ENCODE measurements around the gene PLPPR4.

PLPPR4 gene, protein sequence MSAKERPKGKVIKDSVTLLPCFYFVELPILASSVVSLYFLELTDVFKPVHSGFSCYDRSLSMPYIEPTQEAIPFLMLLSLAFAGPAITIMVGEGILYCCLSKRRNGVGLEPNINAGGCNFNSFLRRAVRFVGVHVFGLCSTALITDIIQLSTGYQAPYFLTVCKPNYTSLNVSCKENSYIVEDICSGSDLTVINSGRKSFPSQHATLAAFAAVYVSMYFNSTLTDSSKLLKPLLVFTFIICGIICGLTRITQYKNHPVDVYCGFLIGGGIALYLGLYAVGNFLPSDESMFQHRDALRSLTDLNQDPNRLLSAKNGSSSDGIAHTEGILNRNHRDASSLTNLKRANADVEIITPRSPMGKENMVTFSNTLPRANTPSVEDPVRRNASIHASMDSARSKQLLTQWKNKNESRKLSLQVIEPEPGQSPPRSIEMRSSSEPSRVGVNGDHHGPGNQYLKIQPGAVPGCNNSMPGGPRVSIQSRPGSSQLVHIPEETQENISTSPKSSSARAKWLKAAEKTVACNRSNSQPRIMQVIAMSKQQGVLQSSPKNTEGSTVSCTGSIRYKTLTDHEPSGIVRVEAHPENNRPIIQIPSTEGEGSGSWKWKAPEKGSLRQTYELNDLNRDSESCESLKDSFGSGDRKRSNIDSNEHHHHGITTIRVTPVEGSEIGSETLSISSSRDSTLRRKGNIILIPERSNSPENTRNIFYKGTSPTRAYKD

DNA sequence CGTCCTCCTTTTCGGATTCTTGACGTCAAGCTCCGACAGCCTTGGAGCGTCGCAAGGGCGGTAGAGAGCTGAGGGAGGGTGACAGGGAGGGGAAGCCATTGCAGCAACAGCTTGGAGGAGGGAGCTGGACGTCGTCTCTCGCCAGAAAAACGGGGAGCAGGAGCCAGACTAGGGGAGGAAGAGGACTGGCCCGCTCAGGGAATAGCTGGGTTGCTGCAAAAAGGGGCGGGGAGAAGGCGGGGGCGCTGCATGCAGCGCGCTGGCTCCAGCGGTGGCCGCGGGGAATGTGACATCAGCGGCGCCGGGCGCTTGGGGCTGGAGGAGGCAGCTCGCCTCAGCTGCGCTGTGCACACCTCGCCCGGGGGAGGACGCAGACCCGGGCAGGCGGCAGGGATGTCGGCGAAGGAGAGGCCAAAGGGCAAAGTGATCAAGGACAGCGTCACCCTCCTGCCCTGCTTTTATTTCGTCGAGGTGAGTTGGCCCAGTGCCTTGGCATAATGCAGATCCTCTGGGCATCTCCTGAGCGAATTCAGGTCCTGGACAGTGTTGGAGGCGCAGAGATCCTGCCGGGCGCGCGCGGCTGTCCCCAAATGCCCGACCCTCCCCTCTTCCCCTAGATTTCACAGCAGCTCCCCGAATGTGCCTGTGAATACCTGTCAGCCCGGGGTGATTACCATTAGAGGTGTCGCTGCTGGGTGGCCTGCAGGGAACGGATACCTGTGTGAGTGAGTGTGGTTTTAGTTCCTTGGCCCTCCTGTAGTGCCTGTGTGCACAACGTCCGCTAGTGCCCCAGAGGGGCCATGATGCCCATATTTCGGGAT, at the start of gene PLPPR4:
TSS of gene PLPPR4 (plus strand) at position 292 of the 821 bp plus-strand sequence. CDS start at position 394, 102 bp downstream.
- no peak within 1 kb of the TSS for H2AFZ ChIP-seq (ENCODE audit: low read length, unreplicated experiment)
- no peaks in the 10 kb centered on the region for H3K36me3 ChIP-seq (ENCODE audit: insufficient read depth, low read length)
- peak within 1 kb of the TSS; percentile 76 for H3K4me3 ChIP-seq (ENCODE audit: low read depth, low read length)
- H3K79me2 ChIP-seq (ENCODE audit: control insufficient read depth, insufficient read depth, low read length, unreplicated experiment), result no peaks in the 10 kb centered on the region
- peaks cover 37% of the 10 kb centered on the region for H3K27me3 ChIP-seq (ENCODE audit: insufficient read depth, low read length)
- no peak within 1 kb of the TSS for H3K27ac ChIP-seq (ENCODE audit: low read depth, low read length)
- H3K4me1 ChIP-seq (ENCODE audit: control insufficient read depth, insufficient read depth, low read length, unreplicated experiment), result peaks cover 17% of the 10 kb centered on the region

DNA sequence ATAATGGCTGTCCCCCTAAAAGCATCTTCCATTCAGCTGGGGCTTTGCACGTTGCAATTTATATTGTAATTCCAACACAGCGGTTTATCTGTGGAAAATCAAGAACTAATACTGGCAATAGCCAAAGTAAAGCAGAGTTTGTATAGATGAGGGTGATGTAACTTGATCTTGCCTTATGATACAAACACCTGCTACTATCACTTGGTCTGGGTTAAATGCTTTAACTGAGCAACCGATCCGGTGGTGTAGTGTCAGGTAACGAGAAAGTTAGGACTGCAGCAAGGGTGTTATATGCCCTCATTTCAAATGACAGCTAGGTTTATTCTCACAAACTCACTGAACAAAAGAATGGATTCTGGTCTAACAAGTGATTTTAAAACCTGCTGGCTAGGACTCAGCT, 47.3 kb upstream of the PLPPR4 start:
- H3K79me2 ChIP-seq (ENCODE audit: control insufficient read depth, insufficient read depth, low read length, unreplicated experiment), result no peaks in the 10 kb centered on the region
- H3K4me3 ChIP-seq (ENCODE audit: low read depth, low read length), result no peak overlapping the region
- H3K4me1 ChIP-seq (ENCODE audit: control insufficient read depth, insufficient read depth, low read length, unreplicated experiment), result no peaks in the 10 kb centered on the region
- peaks cover 3% of the 10 kb centered on the region; the same call in 1 of the 2 replicates for H3K27me3 ChIP-seq (ENCODE audit: insufficient read depth, low read length)
- H3K27ac ChIP-seq (ENCODE audit: low read depth, low read length), result no peak overlapping the region
- H2AFZ ChIP-seq (ENCODE audit: low read length, unreplicated experiment), result no peak overlapping the region
- H3K36me3 ChIP-seq (ENCODE audit: insufficient read depth, low read length), result no peaks in the 10 kb centered on the region

DNA sequence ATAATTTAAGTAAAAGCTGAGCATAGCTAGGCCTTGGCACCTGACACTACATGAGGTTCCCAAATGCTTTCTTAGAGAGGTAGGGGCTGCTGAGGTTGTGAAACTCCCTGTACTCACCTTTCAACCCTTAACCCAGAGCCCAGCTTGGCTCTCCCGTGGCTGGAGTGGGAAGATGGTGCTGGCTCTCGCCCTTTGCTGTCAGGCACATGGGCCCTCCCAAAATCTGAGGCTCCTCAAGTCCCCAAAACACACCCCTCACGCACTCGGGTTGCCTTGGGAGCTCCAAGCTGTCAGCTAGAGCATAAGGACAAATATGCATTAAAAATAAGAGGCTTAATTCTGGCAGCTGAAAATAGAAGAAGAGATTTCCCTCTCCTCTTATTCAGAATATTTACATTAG, 46.7 kb upstream of the PLPPR4 start:
- no peak overlapping the region for H3K27ac ChIP-seq (ENCODE audit: low read depth, low read length)
- H3K4me3 ChIP-seq (ENCODE audit: low read depth, low read length), result no peak overlapping the region
- H3K27me3 ChIP-seq (ENCODE audit: insufficient read depth, low read length), result peaks cover 6% of the 10 kb centered on the region; the same call in 1 of the 2 replicates
- H3K4me1 ChIP-seq (ENCODE audit: control insufficient read depth, insufficient read depth, low read length, unreplicated experiment), result no peaks in the 10 kb centered on the region
- no peak overlapping the region for H2AFZ ChIP-seq (ENCODE audit: low read length, unreplicated experiment)
- no peaks in the 10 kb centered on the region for H3K79me2 ChIP-seq (ENCODE audit: control insufficient read depth, insufficient read depth, low read length, unreplicated experiment)
- no peaks in the 10 kb centered on the region for H3K36me3 ChIP-seq (ENCODE audit: insufficient read depth, low read length)

DNA sequence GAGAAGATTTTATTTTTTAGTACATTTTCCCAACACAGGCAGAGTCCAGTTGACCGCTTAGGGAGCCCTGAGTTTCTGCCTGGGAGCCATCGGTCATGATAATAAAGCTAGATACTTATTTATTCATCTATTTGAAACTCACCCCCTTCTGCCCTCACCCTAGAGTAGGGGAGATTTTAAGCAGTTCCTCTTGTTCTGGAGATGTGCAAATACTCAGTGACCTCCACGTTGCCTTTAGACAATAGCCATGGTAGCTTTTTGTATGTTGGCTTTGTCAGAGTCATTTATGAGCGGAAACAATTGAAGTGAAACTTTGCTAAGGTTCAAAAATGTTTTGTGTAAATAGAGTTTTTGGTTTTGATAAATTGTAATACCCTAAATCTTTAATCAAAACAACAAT, 45.7 kb upstream of the PLPPR4 start:
- Histone ChIP-seq H3K4me1 (ENCODE audit: control insufficient read depth, insufficient read depth, low read length, unreplicated experiment) (no peaks in the 10 kb centered on the region), H3K4me3 (ENCODE audit: low read depth, low read length) (no peak overlapping the region), H2AFZ (ENCODE audit: low read length, unreplicated experiment) (no peak overlapping the region), H3K36me3 (ENCODE audit: insufficient read depth, low read length) (no peaks in the 10 kb centered on the region), H3K27ac (ENCODE audit: low read depth, low read length) (no peak overlapping the region), H3K79me2 (ENCODE audit: control insufficient read depth, insufficient read depth, low read length, unreplicated experiment) (no peaks in the 10 kb centered on the region), H3K27me3 (ENCODE audit: insufficient read depth, low read length) (peaks cover 15% of the 10 kb centered on the region; the same call in 1 of the 2 replicates)

DNA sequence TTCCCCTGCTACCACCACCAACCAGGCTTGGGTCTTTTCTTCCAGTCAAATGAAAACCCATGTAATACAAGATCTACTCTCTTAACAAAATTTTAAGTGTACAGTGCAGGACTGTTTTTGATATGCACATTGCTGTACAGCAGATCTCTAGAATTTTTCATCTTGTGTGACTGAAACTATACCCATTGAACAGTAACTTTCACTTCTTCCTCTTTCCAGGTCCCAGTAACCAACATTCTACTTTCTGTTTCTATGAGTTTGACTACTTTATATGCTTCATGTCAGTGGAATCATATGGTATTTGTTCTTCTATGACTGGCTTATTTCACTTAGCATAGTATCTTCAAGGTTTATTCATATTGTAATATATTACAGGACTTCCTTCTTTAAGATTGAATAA, 45.3 kb upstream of the PLPPR4 start:
- H3K4me1 ChIP-seq (ENCODE audit: control insufficient read depth, insufficient read depth, low read length, unreplicated experiment), result no peaks in the 10 kb centered on the region
- no peak overlapping the region for H2AFZ ChIP-seq (ENCODE audit: low read length, unreplicated experiment)
- H3K79me2 ChIP-seq (ENCODE audit: control insufficient read depth, insufficient read depth, low read length, unreplicated experiment), result no peaks in the 10 kb centered on the region
- H3K27ac ChIP-seq (ENCODE audit: low read depth, low read length), result no peak overlapping the region
- peaks cover 15% of the 10 kb centered on the region; the same call in 1 of the 2 replicates for H3K27me3 ChIP-seq (ENCODE audit: insufficient read depth, low read length)
- no peak overlapping the region for H3K4me3 ChIP-seq (ENCODE audit: low read depth, low read length)
- no peaks in the 10 kb centered on the region for H3K36me3 ChIP-seq (ENCODE audit: insufficient read depth, low read length)

DNA sequence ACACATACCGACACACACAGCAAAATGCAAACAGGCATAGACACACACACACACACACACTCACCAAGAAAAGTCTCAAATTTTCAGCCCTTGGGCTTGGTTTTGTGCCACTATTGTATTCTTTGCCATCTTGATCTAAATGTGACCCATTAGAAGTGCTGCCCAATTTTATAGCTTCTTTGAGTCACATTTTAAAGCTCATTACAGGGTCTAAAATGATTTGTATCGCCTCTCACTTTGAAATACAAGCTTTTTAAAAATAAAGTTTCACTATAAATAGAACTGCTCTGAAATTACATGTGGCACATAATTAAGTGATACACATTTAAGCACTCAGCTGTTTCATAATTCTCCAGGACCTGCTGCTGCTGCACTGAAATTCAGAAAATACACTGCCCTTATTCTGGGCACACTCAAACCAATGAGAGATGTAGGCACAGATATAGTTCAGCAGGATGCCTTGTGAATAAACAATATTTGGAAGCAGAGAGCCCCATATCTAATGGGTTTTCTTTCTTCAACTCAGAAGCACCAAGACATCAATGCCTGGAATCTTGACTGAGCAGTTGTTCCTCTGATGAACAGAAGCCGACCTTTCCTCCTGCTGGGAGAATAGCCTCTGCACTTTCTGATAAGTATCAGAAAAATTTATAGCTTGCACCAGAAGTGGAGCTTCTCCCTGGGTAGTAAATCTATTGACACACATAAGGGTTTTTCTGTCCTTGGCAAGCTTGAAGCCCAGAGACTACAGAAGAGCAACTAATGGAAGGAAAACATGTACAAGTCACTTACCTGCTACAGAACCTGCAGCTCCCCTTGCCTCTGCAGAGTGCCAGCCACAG, 37.0 kb upstream of the PLPPR4 start:
- Histone ChIP-seq H2AFZ (ENCODE audit: low read length, unreplicated experiment) (no peak overlapping the region), H3K4me3 (ENCODE audit: low read depth, low read length) (no peak overlapping the region), H3K27ac (ENCODE audit: low read depth, low read length) (no peak overlapping the region), H3K36me3 (ENCODE audit: insufficient read depth, low read length) (no peaks in the 10 kb centered on the region), H3K79me2 (ENCODE audit: control insufficient read depth, insufficient read depth, low read length, unreplicated experiment) (no peaks in the 10 kb centered on the region), H3K27me3 (ENCODE audit: insufficient read depth, low read length) (peaks cover 27% of the 10 kb centered on the region), H3K4me1 (ENCODE audit: control insufficient read depth, insufficient read depth, low read length, unreplicated experiment) (no peaks in the 10 kb centered on the region)

DNA sequence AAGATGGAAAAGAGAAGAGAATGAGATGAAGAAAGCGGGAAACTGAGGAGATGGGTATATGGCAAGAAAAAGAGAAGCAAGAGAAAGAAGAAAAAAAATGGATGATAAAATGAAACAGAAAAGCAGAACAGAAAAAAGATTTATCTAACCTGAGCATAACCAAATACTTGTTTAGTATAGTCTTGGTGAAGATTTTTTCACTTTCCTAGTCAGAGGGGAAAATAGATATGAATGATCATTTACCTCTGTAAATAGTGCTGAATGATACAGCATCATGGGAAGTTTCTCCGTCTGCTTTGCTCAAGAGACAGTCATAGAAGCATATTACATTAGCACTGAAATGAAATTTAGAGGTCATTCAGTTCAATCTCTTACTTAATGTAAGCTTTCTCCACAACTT, 36.1 kb upstream of the PLPPR4 start:
- Histone ChIP-seq H3K79me2 (ENCODE audit: control insufficient read depth, insufficient read depth, low read length, unreplicated experiment) (no peaks in the 10 kb centered on the region), H3K36me3 (ENCODE audit: insufficient read depth, low read length) (no peaks in the 10 kb centered on the region), H3K4me1 (ENCODE audit: control insufficient read depth, insufficient read depth, low read length, unreplicated experiment) (no peaks in the 10 kb centered on the region), H3K27ac (ENCODE audit: low read depth, low read length) (no peak overlapping the region), H2AFZ (ENCODE audit: low read length, unreplicated experiment) (no peak overlapping the region), H3K4me3 (ENCODE audit: low read depth, low read length) (no peak overlapping the region), H3K27me3 (ENCODE audit: insufficient read depth, low read length) (peaks cover 19% of the 10 kb centered on the region)

DNA sequence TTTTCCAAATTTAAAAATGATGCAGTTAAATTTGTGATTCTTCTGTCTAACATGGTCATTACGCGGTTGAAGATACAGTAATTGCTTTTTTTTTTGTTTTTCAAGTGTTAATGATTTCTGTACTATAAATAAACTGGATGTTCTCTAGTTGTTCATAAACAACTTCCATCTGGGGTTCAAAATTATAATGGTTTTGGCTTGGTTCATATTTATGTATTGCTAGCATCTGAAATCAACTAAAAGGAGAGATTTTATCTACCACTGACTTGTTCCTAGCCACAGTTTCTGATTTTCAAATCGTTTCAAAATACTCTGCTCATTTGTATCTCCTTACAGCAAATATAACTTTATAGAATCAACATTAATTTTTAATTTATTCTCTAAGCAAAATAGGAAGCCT, 35.2 kb upstream of the PLPPR4 start:
- H3K27me3 ChIP-seq (ENCODE audit: insufficient read depth, low read length), result peaks cover 15% of the 10 kb centered on the region
- H3K4me3 ChIP-seq (ENCODE audit: low read depth, low read length), result no peak overlapping the region
- no peak overlapping the region for H3K27ac ChIP-seq (ENCODE audit: low read depth, low read length)
- H3K36me3 ChIP-seq (ENCODE audit: insufficient read depth, low read length), result no peaks in the 10 kb centered on the region
- H3K4me1 ChIP-seq (ENCODE audit: control insufficient read depth, insufficient read depth, low read length, unreplicated experiment), result no peaks in the 10 kb centered on the region
- no peak overlapping the region for H2AFZ ChIP-seq (ENCODE audit: low read length, unreplicated experiment)
- no peaks in the 10 kb centered on the region for H3K79me2 ChIP-seq (ENCODE audit: control insufficient read depth, insufficient read depth, low read length, unreplicated experiment)

DNA sequence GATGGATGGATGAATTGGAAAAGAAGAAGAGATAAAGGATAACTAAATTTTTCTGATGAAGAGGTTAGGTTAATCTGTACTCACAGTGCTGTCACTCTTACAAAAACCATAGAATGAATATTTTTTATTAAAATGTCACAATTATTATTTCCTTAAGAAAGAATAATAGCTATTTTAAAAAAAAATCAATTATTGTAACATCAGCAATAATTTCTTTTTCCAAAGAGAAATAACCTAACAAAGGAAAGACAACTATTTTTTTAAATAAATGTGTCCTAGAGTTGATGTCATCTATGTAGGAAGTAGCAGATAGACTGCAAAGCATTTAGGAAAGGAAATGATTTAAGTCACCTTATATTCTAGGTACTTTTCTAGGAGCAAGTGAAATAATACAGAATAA, 33.6 kb upstream of the PLPPR4 start:
- Histone ChIP-seq H2AFZ (ENCODE audit: low read length, unreplicated experiment) (no peak overlapping the region), H3K27me3 (ENCODE audit: insufficient read depth, low read length) (peaks cover 19% of the 10 kb centered on the region), H3K79me2 (ENCODE audit: control insufficient read depth, insufficient read depth, low read length, unreplicated experiment) (no peaks in the 10 kb centered on the region), H3K4me3 (ENCODE audit: low read depth, low read length) (no peak overlapping the region), H3K4me1 (ENCODE audit: control insufficient read depth, insufficient read depth, low read length, unreplicated experiment) (no peaks in the 10 kb centered on the region), H3K27ac (ENCODE audit: low read depth, low read length) (no peak overlapping the region), H3K36me3 (ENCODE audit: insufficient read depth, low read length) (no peaks in the 10 kb centered on the region)

DNA sequence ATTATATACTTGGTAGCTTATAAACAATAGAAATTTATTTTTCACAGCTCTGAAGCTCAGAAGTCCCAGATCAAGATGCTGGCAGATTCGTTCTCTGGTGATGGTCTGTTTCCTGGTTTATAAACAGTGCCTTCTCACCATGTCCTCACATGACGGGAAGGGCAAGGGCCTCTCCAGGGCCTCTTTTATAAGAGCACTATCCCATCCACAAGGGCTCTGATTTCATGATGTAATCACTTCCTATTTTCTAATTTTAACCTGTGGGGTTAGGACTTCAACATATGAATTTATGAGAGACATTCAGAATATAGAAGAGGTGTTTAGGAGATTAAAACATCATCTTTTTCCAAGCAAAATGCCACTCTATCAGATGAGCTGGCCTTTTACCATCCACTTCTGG, 32.1 kb upstream of the PLPPR4 start:
- Histone ChIP-seq H3K36me3 (ENCODE audit: insufficient read depth, low read length) (no peaks in the 10 kb centered on the region), H3K27me3 (ENCODE audit: insufficient read depth, low read length) (peaks cover 15% of the 10 kb centered on the region), H3K27ac (ENCODE audit: low read depth, low read length) (no peak overlapping the region), H3K4me1 (ENCODE audit: control insufficient read depth, insufficient read depth, low read length, unreplicated experiment) (no peaks in the 10 kb centered on the region), H2AFZ (ENCODE audit: low read length, unreplicated experiment) (no peak overlapping the region), H3K4me3 (ENCODE audit: low read depth, low read length) (no peak overlapping the region), H3K79me2 (ENCODE audit: control insufficient read depth, insufficient read depth, low read length, unreplicated experiment) (no peaks in the 10 kb centered on the region)
